DOHH2 (cell line): ENCODE results near the gene COL20A1.
"Not testable (repeated sequence)": the region's sequence is repeated elsewhere in the genome, so short reads cannot be mapped to it uniquely, and the experiment has no call there.

Source experiments
- CTCF ChIP-seq: fragments of 200-600 bp; sonication (generic); IDR thresholded peaks from one replicate; pipeline ENCODE4 v1.5.1; 2014; ENCODE audit warnings: antibody characterized with exemption, mild to moderate bottlenecking, low read depth, low read length; ENCODE audit not compliant: poor library complexity, severe bottlenecking
- EZH2phosphoT487 ChIP-seq: fragments of 200-600 bp; sonication (generic); IDR thresholded peaks from 2 replicates; pipeline ENCODE4 v1.6.1; 2017; ENCODE audit warnings: borderline replicate concordance, mild to moderate bottlenecking, antibody characterized with exemption, low read length, moderate library complexity, mixed read lengths

- TF ChIP-seq CTCF, EZH2phosphoT487: not testable (repeated sequence)
These were observed 46.4 kb downstream of the COL20A1 start for GRCh38 chr20:63339154-63340094.
